ENCODE measurements around the gene CPED1.

Gene CPED1

DNA sequence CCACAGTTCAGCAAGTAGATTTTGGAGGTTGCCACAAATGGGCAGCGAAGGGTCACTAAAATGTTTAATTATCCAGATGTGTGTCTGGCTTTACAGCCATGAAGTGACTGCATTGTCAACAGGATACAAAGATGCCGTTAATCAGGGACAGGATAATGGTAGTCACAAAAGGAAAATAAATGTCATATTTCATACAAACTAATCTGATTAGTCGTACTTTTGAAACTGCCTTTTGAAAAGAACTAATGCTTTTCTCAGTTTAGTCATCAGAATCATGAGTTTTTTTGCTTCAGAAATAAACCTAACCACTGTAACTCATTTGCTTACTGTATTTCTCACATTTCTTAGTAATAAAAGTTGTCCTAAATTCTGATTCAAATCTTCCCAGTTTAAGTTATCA, 318.1 kb downstream of the CPED1 start:
- Histone ChIP-seq H3K9me3 (ENCODE audit: low read length) (peaks cover 13% of the 10 kb centered on the region), H3K36me3 (ENCODE audit: insufficient read depth, low read length) (no peaks in the 10 kb centered on the region; the same call in 1 of the 2 replicates), H3K27ac (ENCODE audit: low read depth, low read length, poor library complexity, severe bottlenecking) (no peak overlapping the region), H3K27me3 (ENCODE audit: insufficient read depth, low read length) (no peaks in the 10 kb centered on the region), H3K4me3 (ENCODE audit: low read depth, low read length, poor library complexity, severe bottlenecking) (no peak overlapping the region), H3F3A (ENCODE audit: insufficient read depth, low read length) (no peaks in the 10 kb centered on the region), H2AFZ (ENCODE audit: low read length) (no peak overlapping the region), H3K9ac (ENCODE audit: low read length) (no peak overlapping the region), H3K9me2 (ENCODE audit: low read depth, low read length) (no peaks in the 10 kb centered on the region), H4K20me1 (ENCODE audit: insufficient read depth, low read length) (no peaks in the 10 kb centered on the region), H3K4me1 (ENCODE audit: insufficient read depth, low read length, severe bottlenecking) (peaks cover 51% of the 10 kb centered on the region), H3K4me2 (ENCODE audit: low read length) (no peak overlapping the region), H3K79me2 (ENCODE audit: insufficient read depth, low read length) (no peaks in the 10 kb centered on the region)
- TF ChIP-seq CTCF (IDR thresholded peaks at IDR 0.05; ENCODE audit: low read length) = no peak

GRCh38 chr7:121307021-121307574, 318.6 kb downstream of the CPED1 start:
- H3K27ac ChIP-seq (ENCODE audit: low read depth, low read length, poor library complexity, severe bottlenecking) = no peak overlapping the region
- H3K36me3 ChIP-seq (ENCODE audit: insufficient read depth, low read length) = no peaks in the 10 kb centered on the region; the same call in 1 of the 2 replicates

DNA sequence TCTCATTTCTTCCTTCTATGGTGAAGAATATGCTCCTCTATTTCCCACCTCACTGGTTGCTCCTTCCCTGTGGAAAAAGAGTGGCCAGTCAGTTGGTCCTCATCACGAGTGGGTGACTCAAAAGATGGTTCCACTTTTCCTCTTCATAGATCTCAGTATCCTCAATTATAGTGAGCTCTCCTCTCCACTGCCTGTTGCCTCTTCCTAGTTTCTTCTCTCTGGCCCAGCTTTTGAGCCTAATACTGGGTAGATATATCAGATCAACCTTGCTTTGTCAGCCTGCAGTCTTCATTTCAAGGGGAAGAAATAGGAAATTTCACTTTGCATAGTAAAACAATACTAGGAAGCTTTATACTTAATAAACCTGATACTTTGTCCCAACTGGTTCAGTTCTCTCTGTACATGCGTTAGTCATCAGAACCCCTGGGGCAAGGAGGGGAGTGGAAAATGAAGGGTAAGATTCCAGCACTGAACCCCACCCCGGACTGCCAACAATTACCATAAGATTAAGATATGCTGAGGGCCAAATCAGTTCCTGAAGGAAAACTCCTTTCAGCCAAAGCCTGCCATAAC, 324.8 kb downstream of the CPED1 start:
- Histone ChIP-seq H3K9ac (ENCODE audit: low read length) (peak overlapping the region; percentile 63), H4K20me1 (ENCODE audit: insufficient read depth, low read length) (no peaks in the 10 kb centered on the region), H3K79me2 (ENCODE audit: insufficient read depth, low read length) (no peaks in the 10 kb centered on the region), H3K9me3 (ENCODE audit: low read length) (peaks cover 13% of the 10 kb centered on the region), H3F3A (ENCODE audit: insufficient read depth, low read length) (0 out of 2 replicates have a peak, but pooled peaks cover 4% of the 10 kb centered on the region), H3K4me1 (ENCODE audit: insufficient read depth, low read length, severe bottlenecking) (peaks cover 43% of the 10 kb centered on the region), H3K4me3 (ENCODE audit: low read depth, low read length, poor library complexity, severe bottlenecking) (peak overlapping the region; percentile 44), H3K36me3 (ENCODE audit: insufficient read depth, low read length) (no peaks in the 10 kb centered on the region; the same call in 1 of the 2 replicates), H3K4me2 (ENCODE audit: low read length) (peak overlapping the region; percentile 72), H3K27ac (ENCODE audit: low read depth, low read length, poor library complexity, severe bottlenecking) (peak overlapping the region; percentile 95), H3K9me2 (ENCODE audit: low read depth, low read length) (no peaks in the 10 kb centered on the region), H3K27me3 (ENCODE audit: insufficient read depth, low read length) (no peaks in the 10 kb centered on the region), H2AFZ (ENCODE audit: low read length) (0 out of 2 replicates have a peak overlapping the region, but pooled peaks have one; percentile 1)
- TF ChIP-seq CTCF (IDR thresholded peaks at IDR 0.05; ENCODE audit: low read length) (no peak), EZH2 (IDR thresholded peaks at IDR 0.05; ENCODE audit: borderline replicate concordance, low read length) (no peak)

More at GRCh38 chr7:121307021-121307574, 318.6 kb downstream of the CPED1 start:
- Histone ChIP-seq H3K9ac (ENCODE audit: low read length) (no peak overlapping the region), H4K20me1 (ENCODE audit: insufficient read depth, low read length) (no peaks in the 10 kb centered on the region), H3K79me2 (ENCODE audit: insufficient read depth, low read length) (no peaks in the 10 kb centered on the region), H3K27me3 (ENCODE audit: insufficient read depth, low read length) (no peaks in the 10 kb centered on the region), H3K4me2 (ENCODE audit: low read length) (no peak overlapping the region), H3K9me3 (ENCODE audit: low read length) (peaks cover 13% of the 10 kb centered on the region), H2AFZ (ENCODE audit: low read length) (no peak overlapping the region), H3K9me2 (ENCODE audit: low read depth, low read length) (no peaks in the 10 kb centered on the region), H3K4me1 (ENCODE audit: insufficient read depth, low read length, severe bottlenecking) (peaks cover 51% of the 10 kb centered on the region), H3F3A (ENCODE audit: insufficient read depth, low read length) (no peaks in the 10 kb centered on the region), H3K4me3 (ENCODE audit: low read depth, low read length, poor library complexity, severe bottlenecking) (no peak overlapping the region)
- TF ChIP-seq CTCF (IDR thresholded peaks at IDR 0.05; ENCODE audit: low read length) (no peak), EZH2 (IDR thresholded peaks at IDR 0.05; ENCODE audit: borderline replicate concordance, low read length) (no peak)

Data from OCI-LY1 (cell line).